Measurements from ENCODE around the gene PAAF1.

PAAF1 gene

DNA sequence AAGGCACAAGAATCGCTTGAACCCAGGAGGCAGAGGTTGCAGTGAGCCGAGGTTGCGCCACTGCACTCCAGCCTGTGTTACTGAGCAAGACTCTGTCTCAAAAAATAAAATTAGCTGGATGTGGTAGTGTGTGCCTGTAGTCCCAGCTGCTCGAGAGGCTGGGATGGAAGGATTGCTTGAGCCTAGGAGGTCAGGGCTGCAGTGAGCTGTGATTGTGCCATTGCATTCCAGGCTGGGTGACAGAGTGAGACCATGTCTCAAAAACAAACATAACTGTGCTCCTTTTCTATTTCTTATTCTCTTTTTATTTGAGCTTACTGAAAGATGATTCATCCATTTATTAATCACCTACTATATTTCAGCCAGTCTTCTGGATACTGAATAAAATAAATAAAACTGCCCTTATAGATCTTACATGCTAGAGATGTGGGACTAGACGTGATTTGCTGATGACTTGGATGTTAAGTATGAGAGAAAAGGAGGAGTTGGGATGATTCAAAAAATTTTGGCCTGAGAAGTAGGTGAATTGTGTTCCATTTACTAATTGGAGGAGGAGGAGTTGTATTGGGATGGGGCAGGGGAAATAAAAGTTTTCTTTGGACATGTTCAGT lies 18.0 kb downstream of the PAAF1 start:
- H3K4me3 ChIP-seq (ENCODE audit: low read length) = no peak overlapping the region
- no peaks in the 10 kb centered on the region for H4K20me1 ChIP-seq (ENCODE audit: control insufficient read depth, insufficient read depth, low read depth, low read length)
- H3F3A ChIP-seq (ENCODE audit: control insufficient read depth, insufficient read depth) = no peaks in the 10 kb centered on the region
- H3K9me2 ChIP-seq (replicated peaks; ENCODE audit: control insufficient read depth, low read length) = no peaks in the 10 kb centered on the region
- TF ChIP-seq CTCF (IDR thresholded peaks at IDR 0.05; ENCODE audit: low read depth, low read length, poor library complexity, severe bottlenecking) = no peak
- no peak for TF ChIP-seq EZH2phosphoT487 (IDR thresholded peaks at IDR 0.05; ENCODE audit: borderline replicate concordance, low read length)
- no peak overlapping the region for H3K27ac ChIP-seq (ENCODE audit: low read depth, low read length)
- H3K9me3 ChIP-seq (ENCODE audit: control insufficient read depth, insufficient read depth, low read length) = no peaks in the 10 kb centered on the region
- no peak overlapping the region for H3K4me2 ChIP-seq (ENCODE audit: low read length)
- peaks cover 32% of the 10 kb centered on the region for H3K36me3 ChIP-seq (ENCODE audit: control insufficient read depth, low read length)
- no peaks in the 10 kb centered on the region for H3K4me1 ChIP-seq (ENCODE audit: control insufficient read depth, low read length)
- H3K27me3 ChIP-seq (ENCODE audit: control insufficient read depth, low read length) = no peaks in the 10 kb centered on the region
- no peaks in the 10 kb centered on the region for H3K79me2 ChIP-seq (ENCODE audit: control insufficient read depth, low read length)

DNA sequence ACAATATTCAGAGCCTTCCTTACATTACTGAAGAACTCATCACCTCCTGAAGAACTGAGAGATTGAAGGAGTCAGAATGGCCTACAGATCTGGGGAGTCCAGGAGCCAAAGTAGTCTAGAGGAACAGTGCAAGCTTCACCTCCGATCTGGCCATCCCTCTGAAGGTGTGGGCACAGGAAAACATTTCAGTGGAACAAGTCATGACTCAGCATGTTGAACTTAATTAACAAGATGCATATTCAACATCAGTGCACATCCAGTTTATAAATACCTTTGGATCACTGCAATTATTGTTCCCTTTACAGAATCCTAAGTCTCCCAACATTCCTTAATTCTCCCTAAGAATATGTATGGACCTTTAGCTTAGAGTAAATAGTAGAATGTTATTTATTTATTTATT lies 25.5 kb downstream of the PAAF1 start:
- H3K4me2 ChIP-seq (ENCODE audit: low read length) = no peak overlapping the region
- H3K79me2 ChIP-seq (ENCODE audit: control insufficient read depth, low read length) = no peaks in the 10 kb centered on the region
- no peaks in the 10 kb centered on the region for H4K20me1 ChIP-seq (ENCODE audit: control insufficient read depth, insufficient read depth, low read depth, low read length)
- no peaks in the 10 kb centered on the region; the same call in 1 of the 2 replicates for H3F3A ChIP-seq (ENCODE audit: control insufficient read depth, insufficient read depth)
- peaks cover 13% of the 10 kb centered on the region for H3K36me3 ChIP-seq (ENCODE audit: control insufficient read depth, low read length)
- TF ChIP-seq CTCF (IDR thresholded peaks at IDR 0.05; ENCODE audit: low read depth, low read length, poor library complexity, severe bottlenecking) (no peak), EZH2phosphoT487 (IDR thresholded peaks at IDR 0.05; ENCODE audit: borderline replicate concordance, low read length) (no peak)
- no peak overlapping the region for H3K27ac ChIP-seq (ENCODE audit: low read depth, low read length)
- H3K27me3 ChIP-seq (ENCODE audit: control insufficient read depth, low read length) = no peaks in the 10 kb centered on the region
- H3K4me3 ChIP-seq (ENCODE audit: low read length) = no peak overlapping the region
- no peaks in the 10 kb centered on the region for H3K9me3 ChIP-seq (ENCODE audit: control insufficient read depth, insufficient read depth, low read length)
- H3K9me2 ChIP-seq (replicated peaks; ENCODE audit: control insufficient read depth, low read length) = no peaks in the 10 kb centered on the region
- H3K4me1 ChIP-seq (ENCODE audit: control insufficient read depth, low read length) = no peaks in the 10 kb centered on the region

- TF ChIP-seq EZH2phosphoT487 (IDR thresholded peaks at IDR 0.05; ENCODE audit: borderline replicate concordance, low read length) = no peak
- TF ChIP-seq CTCF (IDR thresholded peaks at IDR 0.05; ENCODE audit: low read depth, low read length, poor library complexity, severe bottlenecking) = no peak
- Histone ChIP-seq H3F3A (ENCODE audit: control insufficient read depth, insufficient read depth) (no peaks in the 10 kb centered on the region; the same call in 1 of the 2 replicates), H3K9me2 (replicated peaks; ENCODE audit: control insufficient read depth, low read length) (no peaks in the 10 kb centered on the region), H3K27ac (ENCODE audit: low read depth, low read length) (no peak overlapping the region), H3K9me3 (ENCODE audit: control insufficient read depth, insufficient read depth, low read length) (no peaks in the 10 kb centered on the region), H3K4me2 (ENCODE audit: low read length) (no peak overlapping the region), H3K4me3 (ENCODE audit: low read length) (no peak overlapping the region), H4K20me1 (ENCODE audit: control insufficient read depth, insufficient read depth, low read depth, low read length) (no peaks in the 10 kb centered on the region), H3K4me1 (ENCODE audit: control insufficient read depth, low read length) (no peaks in the 10 kb centered on the region), H3K27me3 (ENCODE audit: control insufficient read depth, low read length) (no peaks in the 10 kb centered on the region), H3K79me2 (ENCODE audit: control insufficient read depth, low read length) (no peaks in the 10 kb centered on the region), H3K36me3 (ENCODE audit: control insufficient read depth, low read length) (peaks cover 13% of the 10 kb centered on the region)
Observed at GRCh38 chr11:73907191-73907590, 30.4 kb downstream of the PAAF1 start.

All from DOHH2 (cell line).